T-cell (primary cell): Measurements from ENCODE around the gene CHAF1A. TPM values are rescaled to one million over a fixed set of nuclear protein-coding genes. Genes with fewer than 3 reads are reported as not detected.

Experiments
- ATAC-seq, 4 experiments: fragments of 200-7000 bp in 3 of 4; fragments of 150-1000 bp in 1 of 4; cut with Tn5 transposase; replicated peaks in 1 of 4; 1 replicate in 3 of 4; 2 replicates in 1 of 4; pipeline ENCODE4 v1.10.0; 2021; ENCODE audit warnings: moderate library complexity in 3 of 4, mild to moderate bottlenecking in 2 of 4, moderate number of reproducible peaks in 1 of 4
- CTCF ChIA-PET, 2 donors: fragments of 300-600 bp; sonication (Branson Sonifier 250); formaldehyde crosslinking; loops; one replicate each; lab custom pipeline; 2022; ENCODE audit warnings: antibody characterized with exemption in 2 of 2; lab: Charles Lee
- POLR2A ChIA-PET, 2 donors: fragments of 300-600 bp; sonication (Branson Sonifier 250); formaldehyde crosslinking; loops; one replicate each; lab custom pipeline; 2022; ENCODE audit warnings: antibody characterized with exemption in 2 of 2; lab: Charles Lee
- DNase-seq, 35 experiments: peaks; one replicate each; pipeline versions ENCODE4 v3.0.0 to v3.0.0-alpha.2; 2013 to 2023
- H3K27ac ChIP-seq: one replicate; pipeline ENCODE4 v1.5.1; 2013; ENCODE audit warnings: low read length
- H3K27me3 ChIP-seq, 2 experiments: replicated peaks in 1 of 2; 1 replicate in 1 of 2; 2 replicates in 1 of 2; pipeline versions ENCODE4 v1.6.1 to v1.7.0; 2013; ENCODE audit warnings: low read length in 1 of 2, mixed read lengths in 1 of 2; ENCODE audit not compliant: control insufficient read depth in 2 of 2, insufficient read depth in 2 of 2; ENCODE audit errors: extremely low read depth in 1 of 2
- H3K36me3 ChIP-seq, 2 donors: 1 replicate in 1 of 2; 2 replicates in 1 of 2; pipeline versions ENCODE4 v1.6.1 to v1.7.0; 2013; ENCODE audit warnings: low read length in 1 of 2; ENCODE audit not compliant: control insufficient read depth in 2 of 2, insufficient read depth in 1 of 2; ENCODE audit errors: extremely low read depth in 1 of 2
- H3K4me1 ChIP-seq, 2 experiments: 1 replicate in 1 of 2; 2 replicates in 1 of 2; pipeline versions ENCODE4 v1.6.1 to v1.7.0; 2013; ENCODE audit warnings: low read length in 2 of 2, mixed read lengths in 1 of 2; ENCODE audit not compliant: insufficient read depth in 2 of 2, control insufficient read depth in 1 of 2; ENCODE audit errors: extremely low read depth in 1 of 2
- H3K4me3 ChIP-seq, 2 donors: 1 replicate in 1 of 2; 2 replicates in 1 of 2; pipeline versions ENCODE4 v1.5.1 to v1.7.0; 2013; ENCODE audit warnings: mild to moderate bottlenecking in 2 of 2, low read length in 1 of 2, moderate library complexity in 1 of 2; ENCODE audit not compliant: control insufficient read depth in 1 of 2; ENCODE audit errors: extremely low read depth in 1 of 2
- H3K9me3 ChIP-seq: 2 replicates; pipeline ENCODE4 v1.7.0; 2013
- H3K27ac Mint-ChIP-seq, 2 donors: one replicate each; pipeline ENCODE4 v1.8.0; 2020 to 2021; ENCODE audit warnings: mild to moderate bottlenecking in 2 of 2, mixed read lengths in 2 of 2
- H3K27me3 Mint-ChIP-seq, 2 donors: one replicate each; pipeline ENCODE4 v1.8.0; 2021 to 2022; ENCODE audit warnings: mixed read lengths in 2 of 2
- H3K36me3 Mint-ChIP-seq: one replicate; pipeline ENCODE4 v1.8.0; 2021; ENCODE audit warnings: mixed read lengths
- H3K4me1 Mint-ChIP-seq, 3 donors: one replicate each; pipeline ENCODE4 v1.8.0; 2020 to 2022; ENCODE audit warnings: mixed read lengths in 3 of 3, mild to moderate bottlenecking in 1 of 3
- H3K4me3 Mint-ChIP-seq, 3 donors: one replicate each; pipeline ENCODE4 v1.8.0; 2020 to 2022; ENCODE audit warnings: mild to moderate bottlenecking in 3 of 3, mixed read lengths in 3 of 3, moderate library complexity in 3 of 3
- H3K9me3 Mint-ChIP-seq, 3 donors: one replicate each; pipeline ENCODE4 v1.8.0; 2020 to 2022; ENCODE audit warnings: mixed read lengths in 3 of 3
- WGBS: methylation state at CpG from one replicate; pipeline ENCODE4 v1.1.5; 2013; ENCODE audit warnings: missing lambda C conversion rate; ENCODE audit not compliant: insufficient coverage; 5-methylcytosine and 5-hydroxymethylcytosine counted together
- total RNA-seq, 35 experiments: library from RNA in 6 of 35; stranded (reverse) in 6 of 35; fragments of 120-200 nt in 1 of 35; gene quantifications; one replicate each; pipeline versions ENCODE4 v1.2.1 to v1.2.4 and lab custom pipeline; 2013 to 2026

CHAF1A gene
- total RNA-seq, 5 donors from 2014 or later (not counting 1 experiment from before 2014, with no cell fraction given) = 14.4 to 27.3 (median 16.5) TPM

GRCh38 chr19:4390567-4391305 is 11.7 kb upstream of the CHAF1A start:
- H3K4me1 Mint-ChIP-seq = peaks cover 45 to 60% (median 54%) of the 10 kb centered on the region in 3 donors
- CTCF ChIA-PET = interaction anchor here in 1 of 2 donors (1.0 kb wide), 1 partner anchor 48 kb away, joined by 8 read pairs; the partner anchor contains the start of gene MPND
- peak overlapping the region; percentile 11 to 86 for H3K27ac Mint-ChIP-seq
- peaks cover 0 to 46% of the 10 kb centered on the region in 2 donors for H3K36me3 ChIP-seq
- peak overlapping the region in 1 of 3 donors; percentile 63 for H3K4me3 Mint-ChIP-seq
- no peak overlapping the region for H3K4me3 ChIP-seq
- POLR2A ChIA-PET = interaction anchor here in 1 of 2 donors (0.7 kb wide), 1 partner anchor 28 kb away, joined by 3 read pairs; no protein-coding TSS in a partner anchor
- no peak for DNase-seq
- H3K27me3 Mint-ChIP-seq = no peaks in the 10 kb centered on the region
- no peaks in the 10 kb centered on the region for H3K9me3 ChIP-seq
- peaks cover 7 to 44% of the 10 kb centered on the region in 2 experiments for H3K4me1 ChIP-seq
- no peak overlapping the region for H3K27ac ChIP-seq
- H3K27me3 ChIP-seq = no peaks in the 10 kb centered on the region
- H3K9me3 Mint-ChIP-seq = no peaks in the 10 kb centered on the region
- H3K36me3 Mint-ChIP-seq = peaks cover 11% of the 10 kb centered on the region
- WGBS = 84% methylated on average over 14 of the region's 21 CpGs
- ATAC-seq = no peak

DNA sequence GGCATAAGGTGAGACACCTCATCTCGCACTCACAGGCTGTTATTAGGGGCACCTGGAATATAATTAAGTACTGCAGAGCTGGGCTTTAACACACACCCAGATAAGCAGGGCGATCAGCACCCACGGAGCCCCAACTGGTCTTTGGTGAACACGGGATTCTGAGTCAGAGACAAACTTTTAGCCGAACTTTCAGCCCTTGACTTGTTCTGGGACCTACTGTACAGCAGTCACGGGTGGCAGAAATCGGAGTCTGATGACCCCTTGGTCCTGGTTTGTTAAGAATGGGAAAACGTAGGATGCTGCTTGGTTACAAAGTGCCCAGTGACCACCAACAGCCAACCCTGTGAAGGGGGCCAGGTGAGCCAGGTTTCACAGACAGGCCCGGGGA is 11.1 kb upstream of the CHAF1A start:
- no peaks in the 10 kb centered on the region for H3K27me3 ChIP-seq
- ATAC-seq = no peak
- CTCF ChIA-PET = no interaction called here
- Mint-ChIP-seq H3K27ac (no peak overlapping the region), H3K4me1 (peaks cover 49 to 63% (median 57%) of the 10 kb centered on the region in 3 donors), H3K36me3 (peaks cover 14% of the 10 kb centered on the region), H3K27me3 (no peaks in the 10 kb centered on the region), H3K4me3 (no peak overlapping the region), H3K9me3 (no peaks in the 10 kb centered on the region)
- no peak overlapping the region for H3K4me3 ChIP-seq
- H3K36me3 ChIP-seq = peaks cover 0 to 46% of the 10 kb centered on the region in 2 donors
- WGBS = 89% methylated on average over 9 of the region's 9 CpGs
- POLR2A ChIA-PET = no interaction called here
- peaks cover 7 to 44% of the 10 kb centered on the region in 2 experiments for H3K4me1 ChIP-seq
- no peaks in the 10 kb centered on the region for H3K9me3 ChIP-seq
- H3K27ac ChIP-seq = no peak overlapping the region
- DNase-seq = no peak

GRCh38 chr19:4391701-4392483 is 10.5 kb upstream of the CHAF1A start:
- DNase-seq = no peak
- 94% methylated on average over 12 of the region's 20 CpGs for WGBS
- ATAC-seq = no peak
- Mint-ChIP-seq H3K36me3 (peaks cover 18% of the 10 kb centered on the region), H3K4me1 (peaks cover 54 to 68% (median 61%) of the 10 kb centered on the region in 3 donors), H3K27me3 (no peaks in the 10 kb centered on the region), H3K27ac (no peak overlapping the region), H3K4me3 (no peak overlapping the region), H3K9me3 (no peaks in the 10 kb centered on the region)
- Histone ChIP-seq H3K36me3 (peaks cover 0 to 50% of the 10 kb centered on the region in 2 donors), H3K9me3 (no peaks in the 10 kb centered on the region), H3K4me1 (peaks cover 7 to 45% of the 10 kb centered on the region in 2 experiments), H3K27ac (no peak overlapping the region), H3K27me3 (no peaks in the 10 kb centered on the region), H3K4me3 (no peak overlapping the region)
- POLR2A ChIA-PET = no interaction called here
- CTCF ChIA-PET = no interaction called here

DNA sequence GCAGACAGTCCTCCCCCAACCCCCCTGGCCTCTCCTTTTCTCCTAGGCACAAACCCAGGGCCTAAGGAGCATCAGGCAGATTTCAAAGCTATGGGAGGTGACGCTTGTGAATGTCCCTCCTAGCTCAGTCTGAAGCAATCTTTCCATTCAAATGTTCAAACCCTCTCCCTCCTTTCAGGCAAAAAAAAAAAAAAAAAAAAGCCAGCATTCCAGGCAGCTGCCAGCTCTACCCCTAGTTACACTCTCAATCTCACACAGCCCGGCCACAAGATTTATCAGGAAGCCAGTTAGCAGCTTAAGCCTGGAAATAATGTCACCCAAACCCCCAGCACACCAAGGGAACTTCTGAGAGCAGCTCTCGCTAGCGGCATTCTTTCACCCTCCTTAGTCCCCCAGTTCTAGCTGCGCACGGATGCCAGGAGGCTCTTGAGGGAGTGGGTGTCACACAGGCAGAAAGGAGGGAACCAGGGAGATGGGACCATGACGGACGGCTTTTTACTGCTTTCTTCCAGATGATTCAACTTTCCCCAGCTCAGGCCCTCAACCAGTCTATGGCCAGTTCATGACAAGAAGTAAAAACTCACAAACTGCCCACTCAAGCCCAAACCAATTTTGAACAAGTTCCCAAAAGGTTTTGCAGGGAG is 8.4 kb upstream of the CHAF1A start:
- POLR2A ChIA-PET = interaction anchor here in 1 of 2 donors (0.6 kb wide), 1 partner anchor 1390 kb away, joined by 7 read pairs; no protein-coding TSS in a partner anchor
- 90% methylated on average over 4 of the region's 8 CpGs for WGBS
- peaks cover 65 to 84% (median 75%) of the 10 kb centered on the region in 3 donors for H3K4me1 Mint-ChIP-seq
- peak overlapping the region; percentile 6 to 7 for H3K27ac Mint-ChIP-seq
- CTCF ChIA-PET = interaction anchor here (0.6 to 0.9 kb wide), 3 partner anchors 37 to 128 kb away, joined by 3 to 9 read pairs (median 8); no protein-coding TSS in a partner anchor
- H3K4me3 ChIP-seq = no peak overlapping the region
- peaks cover 15 to 59% of the 10 kb centered on the region in 2 experiments for H3K4me1 ChIP-seq
- H3K27ac ChIP-seq = no peak overlapping the region
- no peak for ATAC-seq
- H3K4me3 Mint-ChIP-seq = no peak overlapping the region
- peaks cover 17% of the 10 kb centered on the region for H3K36me3 Mint-ChIP-seq
- peaks cover 6 to 43% of the 10 kb centered on the region in 2 donors for H3K36me3 ChIP-seq
- H3K27me3 ChIP-seq = no peaks in the 10 kb centered on the region
- DNase-seq = no peak
- H3K9me3 ChIP-seq = no peaks in the 10 kb centered on the region
- H3K9me3 Mint-ChIP-seq = no peaks in the 10 kb centered on the region
- H3K27me3 Mint-ChIP-seq = no peaks in the 10 kb centered on the region

GRCh38 chr19:4396949-4397783 is 5.3 kb upstream of the CHAF1A start:
- Mint-ChIP-seq H3K27ac (peak overlapping the region in 1 of 2 donors; percentile 28), H3K27me3 (no peaks in the 10 kb centered on the region), H3K4me1 (peaks cover 69 to 82% (median 73%) of the 10 kb centered on the region in 3 donors), H3K4me3 (no peak overlapping the region), H3K9me3 (no peaks in the 10 kb centered on the region), H3K36me3 (peaks cover 15% of the 10 kb centered on the region)
- no peak for ATAC-seq
- ChIA-PET CTCF (no interaction called here), POLR2A (no interaction called here)
- Histone ChIP-seq H3K36me3 (peaks cover 6 to 24% of the 10 kb centered on the region in 2 donors), H3K4me3 (no peak overlapping the region), H3K27me3 (no peaks in the 10 kb centered on the region), H3K27ac (no peak overlapping the region), H3K9me3 (no peaks in the 10 kb centered on the region), H3K4me1 (peaks cover 17 to 55% of the 10 kb centered on the region in 2 experiments)
- WGBS = 95% methylated on average over 11 of the region's 15 CpGs
- DNase-seq = no peak
